Jurkat, Clone E6-1 (cell line): ENCODE measurements around the gene NFKBIZ.
"Not testable (repeated sequence)": the region's sequence is repeated elsewhere in the genome, so short reads cannot be mapped to it uniquely, and the experiment has no call there.

Experiments
- DNase-seq: peaks from one replicate; pipeline ENCODE4 v3.0.0-alpha.2; 2011; ENCODE audit warnings: low read depth, low spot score
- H3K4me3 ChIP-seq: 2 replicates; pipeline ENCODE4 v1.5.1; 2011; ENCODE audit warnings: mild to moderate bottlenecking, low read length, control low read depth, moderate library complexity

Gene NFKBIZ

DNA sequence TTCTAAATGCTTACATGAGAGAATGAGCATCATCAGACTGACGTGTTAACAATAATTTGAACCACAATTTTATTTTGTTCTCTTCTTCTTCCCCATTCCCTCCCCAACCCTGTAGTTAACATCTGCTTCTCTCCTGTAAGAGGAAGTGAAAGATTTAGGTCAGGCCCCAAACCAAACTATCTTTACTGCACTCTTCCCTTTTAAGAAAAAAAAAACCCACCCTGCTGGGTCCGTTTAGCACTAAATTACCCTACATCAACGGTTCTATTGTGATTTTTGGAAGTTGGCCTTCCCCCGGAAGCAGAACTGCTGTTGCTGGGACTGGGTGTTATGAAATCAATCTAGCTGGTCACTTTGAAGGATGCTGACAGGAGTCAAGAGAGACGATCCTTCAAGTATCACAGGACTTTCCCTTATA lies 49.4 kb downstream of the NFKBIZ start:
- H3K4me3 ChIP-seq = no peak overlapping the region
- no peak for DNase-seq

- no peak for DNase-seq
These were observed 51.0 kb downstream of the NFKBIZ start for GRCh38 chr3:101900316-101900715.

GRCh38 chr3:101900736-101901135 lies 51.4 kb downstream of the NFKBIZ start:
- H3K4me3 ChIP-seq = no peak overlapping the region
- no peak for DNase-seq

More at GRCh38 chr3:101900316-101900715, 51.0 kb downstream of the NFKBIZ start:
- H3K4me3 ChIP-seq = no peak overlapping the region

GRCh38 chr3:101902041-101902440 lies 52.7 kb downstream of the NFKBIZ start:
- no peak for DNase-seq
- no peak overlapping the region for H3K4me3 ChIP-seq

GRCh38 chr3:101903451-101903871 lies 54.1 kb downstream of the NFKBIZ start:
- no peak overlapping the region for H3K4me3 ChIP-seq
- no peak for DNase-seq

DNA sequence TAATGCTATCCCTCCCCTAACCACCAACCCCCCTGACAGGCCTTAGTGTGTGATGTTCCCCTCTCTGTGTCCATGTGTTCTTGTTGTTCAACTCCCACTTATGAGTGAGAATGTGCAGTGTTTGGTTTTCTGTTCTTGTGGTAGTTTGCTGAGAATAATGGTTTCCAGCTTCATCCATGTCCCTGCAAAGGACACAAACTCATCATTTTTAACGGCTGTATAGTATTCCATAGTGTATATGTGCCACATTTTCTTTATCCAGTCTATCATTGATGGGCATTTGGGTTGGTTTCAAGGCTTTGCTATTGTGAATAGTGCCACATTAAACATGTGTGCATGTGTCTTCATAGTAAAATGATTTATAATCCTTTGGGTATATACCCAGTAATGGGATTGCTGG lies 56.3 kb downstream of the NFKBIZ start:
- not testable (repeated sequence) for DNase-seq, H3K4me3 ChIP-seq
